Thyroid gland (tissue), 4 donors: ENCODE data around the gene OVOL3. TPM values are rescaled to one million over a fixed set of nuclear protein-coding genes. Genes with fewer than 3 reads are reported as not detected.
A peak's percentile ranks its signal among the peaks of the same experiment; 100 is the strongest.

Source experiments
- DNase-seq, 2 donors: peaks; one replicate each; pipeline ENCODE4 v3.0.0-alpha.2; 2019
- H3K27ac ChIP-seq, 3 donors: fragments of 200-600 bp; sonication (generic); 1 replicate in 2 of 3; 2 replicates in 1 of 3; pipeline ENCODE4 v1.5.1; 2016 to 2019; ENCODE audit warnings: mild to moderate bottlenecking in 1 of 3, moderate library complexity in 1 of 3
- H3K27me3 ChIP-seq: fragments of 200-600 bp; sonication (generic); one replicate; pipeline ENCODE4 v1.5.1; 2019
- H3K36me3 ChIP-seq, 2 donors: fragments of 200-600 bp; sonication (generic); one replicate each; pipeline ENCODE4 v1.5.1; 2016 to 2019
- H3K4me1 ChIP-seq, 2 donors: fragments of 200-600 bp; sonication (generic); one replicate each; pipeline ENCODE4 v1.5.1; 2017 to 2019
- H3K4me3 ChIP-seq, 3 donors: fragments of 200-600 bp; sonication (generic); replicated peaks in 1 of 3; 1 replicate in 2 of 3; 2 replicates in 1 of 3; pipeline ENCODE4 v1.5.1; 2016; ENCODE audit warnings: mild to moderate bottlenecking in 1 of 3
- H3K9me3 ChIP-seq: fragments of 200-600 bp; sonication (generic); one replicate; pipeline ENCODE4 v1.5.1; 2017
- CTCF ChIP-seq, 6 experiments: fragments of 200-600 bp in 3 of 6; fragments of 450-650 bp in 3 of 6; sonication (generic) in 3 of 6; IDR thresholded peaks; one replicate each; pipeline ENCODE4 v1.5.1; 2016 to 2019; ENCODE audit warnings: antibody characterized with exemption in 6 of 6, mild to moderate bottlenecking in 2 of 6, inconsistent platforms in 1 of 6, moderate library complexity in 1 of 6
- POLR2A ChIP-seq, 2 donors: fragments of 450-650 bp; IDR thresholded peaks; one replicate each; pipeline ENCODE4 v1.6.1; 2017; ENCODE audit warnings: antibody characterized with exemption in 2 of 2, mild to moderate bottlenecking in 2 of 2, moderate library complexity in 1 of 2
- WGBS, 2 donors: methylation state at CpG; one replicate each; pipeline ENCODE4 v1.1.5; 2017; 5-methylcytosine and 5-hydroxymethylcytosine counted together
- intact Hi-C: fragments of 100-400 bp; cut with DNase I; formaldehyde crosslinking; loops from one replicate; pipeline ENCODE4 v1.15.1; 2023
- total RNA-seq, 4 donors: library from RNA; depleted of rRNA; stranded (reverse); fragments of >200 nt; gene quantifications; one replicate each; pipeline ENCODE4 v1.2.3, GENCODE V29; 2016

OVOL3 gene
- total RNA-seq, 4 donors from 2014 or later: not detected

GRCh38 chr19:36136964-36137686 lies 26.2 kb downstream of the OVOL3 start:
- intact Hi-C loops: no loop called here
- peak; percentile 89 to 90 for DNase-seq
- 59 to 62% methylated on average over 12 of the region's 12 CpGs for WGBS, 2 donors
- Histone ChIP-seq H3K4me1 (peaks cover 5 to 27% of the 10 kb centered on the region in 2 donors), H3K4me3 (no peak overlapping the region), H3K27me3 (no peaks in the 10 kb centered on the region), H3K9me3 (no peaks in the 10 kb centered on the region), H3K27ac (peak overlapping the region; percentile 49 to 76 (median 64)), H3K36me3 (peaks cover 0 to 4% of the 10 kb centered on the region in 2 donors)
- TF ChIP-seq CTCF (IDR thresholded peaks at IDR 0.05): no peak

DNA sequence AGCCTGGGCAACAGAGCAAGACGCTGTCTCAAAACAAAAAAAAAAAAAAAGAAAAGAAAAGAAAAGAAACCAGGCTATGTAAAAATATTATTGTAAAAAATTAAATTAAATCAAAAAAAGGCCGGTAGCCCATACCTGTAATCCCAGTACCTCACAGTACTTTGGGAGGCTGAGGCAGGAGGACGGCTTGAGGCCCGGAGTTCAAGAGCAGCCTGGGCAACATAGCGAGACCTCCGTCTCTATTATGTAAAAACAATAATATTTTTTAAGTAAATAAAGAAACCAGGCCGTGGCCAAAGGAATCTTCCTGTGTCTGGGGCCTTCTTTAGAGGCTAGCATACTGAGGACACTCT lies 28.2 kb downstream of the OVOL3 start:
- intact Hi-C loops: no loop called here
- DNase-seq: no peak
- H3K36me3 ChIP-seq: peaks cover 12 to 18% of the 10 kb centered on the region in 2 donors
- TF ChIP-seq POLR2A (IDR thresholded peaks at IDR 0.05) (no peak), CTCF (IDR thresholded peaks at IDR 0.05) (no peak)
- no peaks in the 10 kb centered on the region for H3K9me3 ChIP-seq
- 66 to 68% methylated on average over 7 of the region's 7 CpGs for WGBS, 2 donors
- H3K4me1 ChIP-seq: peaks cover 5 to 26% of the 10 kb centered on the region in 2 donors
- H3K27me3 ChIP-seq: no peaks in the 10 kb centered on the region
- H3K27ac ChIP-seq: peak overlapping the region; percentile 91 to 97 (median 96)
- peak overlapping the region in 2 of 3 donors; percentile 68 to 85 for H3K4me3 ChIP-seq

- Histone ChIP-seq H3K4me3 (peak within 1 kb of the TSS; percentile 16 to 85 (median 68)), H3K27ac (peak within 1 kb of the TSS; percentile 91 to 97 (median 96)), H3K9me3 (no peaks in the 10 kb centered on the region), H3K4me1 (peaks cover 5 to 26% of the 10 kb centered on the region in 2 donors), H3K36me3 (peaks cover 15 to 23% of the 10 kb centered on the region in 2 donors), H3K27me3 (no peaks in the 10 kb centered on the region)
- WGBS, 2 donors: 1 to 2% methylated on average over 25 to 34 of the region's 75 CpGs
- TF ChIP-seq CTCF (IDR thresholded peaks at IDR 0.05): peak in 4 of 6 experiments; percentile 5 to 35 (median 20)
- peak; percentile 84 to 93 for TF ChIP-seq POLR2A (IDR thresholded peaks at IDR 0.05)
- peak; percentile 98 for DNase-seq
- intact Hi-C loops: no loop called here
These were observed 28.7 kb downstream of the OVOL3 start, which contains the start of gene CAPNS1 for GRCh38 chr19:36139473-36140303. Gene CAPNS1 (plus strand): TSS chr19:36140066. CDS start chr19:36141012, 946 bp downstream.

DNA sequence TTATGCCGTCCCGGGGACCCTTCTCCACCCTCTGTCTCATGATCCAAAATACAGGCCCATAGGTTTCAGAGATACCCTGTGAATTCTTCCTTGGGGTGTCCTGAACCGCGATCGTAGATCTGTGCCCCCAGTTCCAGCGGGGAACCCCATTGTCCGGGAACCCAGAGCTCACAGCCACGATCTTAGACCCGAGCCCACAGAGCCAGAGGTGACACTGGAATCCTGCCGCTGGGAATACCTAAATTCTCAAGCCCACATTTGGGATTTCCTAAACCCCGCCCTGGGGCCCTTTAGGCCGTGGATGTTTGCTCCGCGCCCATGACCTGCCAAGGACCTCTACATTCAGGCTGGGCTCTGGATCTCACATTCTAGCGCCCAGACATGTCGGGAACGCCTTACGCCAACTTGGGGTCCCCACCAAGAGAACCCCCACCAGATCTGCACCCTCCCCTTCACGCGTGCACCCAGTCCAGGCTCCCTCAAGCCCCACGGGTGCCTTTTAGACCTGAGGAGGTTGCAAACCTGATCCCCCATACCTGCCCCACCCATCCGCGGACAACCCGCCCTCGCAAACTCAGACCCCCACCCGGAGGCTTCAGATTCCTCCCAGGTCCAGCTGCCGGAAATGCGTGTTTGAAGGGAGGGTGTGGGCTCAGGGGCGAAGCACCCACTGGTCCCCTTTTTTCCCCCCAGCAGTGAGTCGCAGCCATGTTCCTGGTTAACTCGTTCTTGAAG lies 29.5 kb downstream of the OVOL3 start:
- Histone ChIP-seq H3K27ac (peak overlapping the region; percentile 91 to 97 (median 96)), H3K36me3 (peaks cover 21 to 26% of the 10 kb centered on the region in 2 donors), H3K27me3 (no peaks in the 10 kb centered on the region), H3K4me3 (peak overlapping the region; percentile 16 to 85 (median 68)), H3K4me1 (peaks cover 5 to 26% of the 10 kb centered on the region in 2 donors), H3K9me3 (no peaks in the 10 kb centered on the region)
- intact Hi-C loops: no loop called here
- DNase-seq: peak; percentile 49 to 53
- 0 to 1% methylated on average over 26 to 29 of the region's 31 CpGs for WGBS, 2 donors
- TF ChIP-seq CTCF (IDR thresholded peaks at IDR 0.05) (no peak), POLR2A (IDR thresholded peaks at IDR 0.05) (no peak)
